Neural crest cell (in vitro differentiated cells): ENCODE data around the gene BTBD17. TPM values are rescaled to one million over a fixed set of nuclear protein-coding genes. Genes with fewer than 3 reads are reported as not detected.

Experiments
- DNase-seq: peaks from one replicate; pipeline ENCODE4 v3.0.0; 2021; ENCODE audit warnings: low read depth, mixed read lengths, low spot score
- H3K27ac Mint-ChIP-seq: one replicate; pipeline ENCODE4 v1.8.0; 2021; ENCODE audit warnings: mild to moderate bottlenecking, mixed read lengths; ENCODE audit not compliant: unreplicated experiment
- H3K27me3 Mint-ChIP-seq: 2 replicates; pipeline ENCODE4 v1.8.0; 2021; ENCODE audit warnings: low read depth, mild to moderate bottlenecking, mixed read lengths
- H3K36me3 Mint-ChIP-seq: 2 replicates; pipeline ENCODE4 v1.8.0; 2021; ENCODE audit warnings: low read depth, mild to moderate bottlenecking, mixed read lengths
- H3K4me1 Mint-ChIP-seq: 2 replicates; pipeline ENCODE4 v1.8.0; 2021; ENCODE audit warnings: mixed read lengths
- H3K4me3 Mint-ChIP-seq: one replicate; pipeline ENCODE4 v1.8.0; 2021; ENCODE audit warnings: mild to moderate bottlenecking, mixed read lengths
- H3K9me3 Mint-ChIP-seq: 2 replicates; pipeline ENCODE4 v1.8.0; 2021; ENCODE audit warnings: mixed read lengths
- total RNA-seq: library from RNA; stranded (reverse); gene quantifications from 2 replicates; pipeline ENCODE4 v1.2.1, GENCODE V29; 2021
- TF ChIP-seq, protein P1 (sequence below): fragments of 200-600 bp; sonication (generic); conservative IDR thresholded peaks from 2 replicates; pipeline ENCODE4 v1.5.0; 2021; ENCODE audit warnings: antibody characterized with exemption, mild to moderate bottlenecking

BTBD17 gene
- total RNA-seq, 1 donor from 2014 or later: 12.3 TPM

DNA sequence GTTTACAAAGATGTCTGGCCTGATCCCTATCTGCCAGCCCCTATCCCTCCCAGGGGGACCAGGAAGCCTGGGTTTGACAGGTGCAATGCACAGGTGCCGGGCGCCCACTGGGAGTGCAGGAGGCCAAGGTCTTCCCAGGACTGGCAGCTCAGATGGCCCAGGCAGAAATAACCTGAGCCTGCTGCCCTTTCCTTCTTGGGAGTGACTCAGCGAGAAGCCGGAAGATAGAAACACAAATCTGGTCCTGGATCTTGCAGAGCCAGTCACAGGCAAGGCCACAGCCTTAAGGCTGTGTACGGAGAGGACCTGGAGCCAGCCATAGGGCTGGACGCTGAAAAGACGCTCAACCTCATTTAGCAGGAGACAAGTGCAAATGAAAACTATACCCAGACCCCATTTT lies 33.3 kb upstream of the BTBD17 start:
- Mint-ChIP-seq H3K4me1 (no peaks in the 10 kb centered on the region), H3K4me3 (no peak overlapping the region), H3K27ac (peak overlapping the region; percentile 66), H3K9me3 (no peaks in the 10 kb centered on the region), H3K36me3 (no peaks in the 10 kb centered on the region), H3K27me3 (no peaks in the 10 kb centered on the region)
- TF ChIP-seq, protein P1, sequence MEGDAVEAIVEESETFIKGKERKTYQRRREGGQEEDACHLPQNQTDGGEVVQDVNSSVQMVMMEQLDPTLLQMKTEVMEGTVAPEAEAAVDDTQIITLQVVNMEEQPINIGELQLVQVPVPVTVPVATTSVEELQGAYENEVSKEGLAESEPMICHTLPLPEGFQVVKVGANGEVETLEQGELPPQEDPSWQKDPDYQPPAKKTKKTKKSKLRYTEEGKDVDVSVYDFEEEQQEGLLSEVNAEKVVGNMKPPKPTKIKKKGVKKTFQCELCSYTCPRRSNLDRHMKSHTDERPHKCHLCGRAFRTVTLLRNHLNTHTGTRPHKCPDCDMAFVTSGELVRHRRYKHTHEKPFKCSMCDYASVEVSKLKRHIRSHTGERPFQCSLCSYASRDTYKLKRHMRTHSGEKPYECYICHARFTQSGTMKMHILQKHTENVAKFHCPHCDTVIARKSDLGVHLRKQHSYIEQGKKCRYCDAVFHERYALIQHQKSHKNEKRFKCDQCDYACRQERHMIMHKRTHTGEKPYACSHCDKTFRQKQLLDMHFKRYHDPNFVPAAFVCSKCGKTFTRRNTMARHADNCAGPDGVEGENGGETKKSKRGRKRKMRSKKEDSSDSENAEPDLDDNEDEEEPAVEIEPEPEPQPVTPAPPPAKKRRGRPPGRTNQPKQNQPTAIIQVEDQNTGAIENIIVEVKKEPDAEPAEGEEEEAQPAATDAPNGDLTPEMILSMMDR: no peak
- DNase-seq: no peak

- Mint-ChIP-seq H3K27ac (peak overlapping the region; percentile 66), H3K4me3 (no peak overlapping the region), H3K36me3 (no peaks in the 10 kb centered on the region), H3K9me3 (no peaks in the 10 kb centered on the region), H3K4me1 (no peaks in the 10 kb centered on the region), H3K27me3 (no peaks in the 10 kb centered on the region)
- no peak for DNase-seq
- TF ChIP-seq, protein P1: no peak
Observed at GRCh38 chr17:74394275-74394950, 32.7 kb upstream of the BTBD17 start.

DNA sequence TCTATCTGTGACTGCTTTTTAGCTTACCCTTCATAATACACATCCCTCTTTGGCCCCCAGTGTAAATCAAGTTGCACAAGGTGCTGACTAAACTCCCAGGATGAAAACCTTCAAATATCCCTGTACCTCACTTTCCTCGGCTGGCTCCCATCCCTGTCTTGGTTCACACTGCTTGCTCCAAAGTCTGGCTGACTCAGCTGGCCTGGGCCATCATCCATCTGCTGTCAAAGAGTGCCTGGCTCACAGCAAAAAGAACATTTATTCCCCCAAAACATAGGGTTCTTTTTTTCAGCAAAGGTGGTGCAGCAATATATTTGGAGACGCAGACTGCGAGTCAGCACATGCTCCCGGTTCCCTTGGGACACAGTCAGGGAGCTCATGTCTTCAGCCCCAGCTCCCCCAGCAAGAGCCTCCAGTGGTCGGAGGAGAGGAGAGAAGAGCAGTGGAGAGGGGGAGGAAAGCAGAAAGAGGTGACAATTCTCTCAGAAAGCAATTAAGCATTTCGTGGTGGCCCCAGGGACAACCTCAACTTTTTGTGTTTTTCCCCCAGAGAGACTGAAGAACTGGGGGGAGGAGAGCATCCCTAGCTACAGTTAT lies 31.8 kb upstream of the BTBD17 start:
- TF ChIP-seq, protein P1: no peak
- no peak overlapping the region for H3K27ac Mint-ChIP-seq
- no peak for DNase-seq
- no peaks in the 10 kb centered on the region for H3K36me3 Mint-ChIP-seq
- H3K4me1 Mint-ChIP-seq: no peaks in the 10 kb centered on the region
- H3K9me3 Mint-ChIP-seq: no peaks in the 10 kb centered on the region
- H3K4me3 Mint-ChIP-seq: no peak overlapping the region
- H3K27me3 Mint-ChIP-seq: no peaks in the 10 kb centered on the region

- no peaks in the 10 kb centered on the region for H3K9me3 Mint-ChIP-seq
- TF ChIP-seq, protein P1: no peak
- no peaks in the 10 kb centered on the region for H3K27me3 Mint-ChIP-seq
- no peak overlapping the region for H3K27ac Mint-ChIP-seq
- H3K36me3 Mint-ChIP-seq: no peaks in the 10 kb centered on the region
- H3K4me3 Mint-ChIP-seq: no peak overlapping the region
- no peaks in the 10 kb centered on the region for H3K4me1 Mint-ChIP-seq
- DNase-seq: no peak
Observed at GRCh38 chr17:74392848-74393247, 31.2 kb upstream of the BTBD17 start.

- no peaks in the 10 kb centered on the region for H3K36me3 Mint-ChIP-seq
- H3K4me1 Mint-ChIP-seq: no peaks in the 10 kb centered on the region
- no peaks in the 10 kb centered on the region for H3K9me3 Mint-ChIP-seq
- TF ChIP-seq, protein P1: no peak
- no peak for DNase-seq
- no peak overlapping the region for H3K27ac Mint-ChIP-seq
- no peaks in the 10 kb centered on the region for H3K27me3 Mint-ChIP-seq
- no peak overlapping the region for H3K4me3 Mint-ChIP-seq
Observed at GRCh38 chr17:74391771-74392170, 30.1 kb upstream of the BTBD17 start.
